ENCODE data around the gene ARL8A.

The ARL8A gene

DNA sequence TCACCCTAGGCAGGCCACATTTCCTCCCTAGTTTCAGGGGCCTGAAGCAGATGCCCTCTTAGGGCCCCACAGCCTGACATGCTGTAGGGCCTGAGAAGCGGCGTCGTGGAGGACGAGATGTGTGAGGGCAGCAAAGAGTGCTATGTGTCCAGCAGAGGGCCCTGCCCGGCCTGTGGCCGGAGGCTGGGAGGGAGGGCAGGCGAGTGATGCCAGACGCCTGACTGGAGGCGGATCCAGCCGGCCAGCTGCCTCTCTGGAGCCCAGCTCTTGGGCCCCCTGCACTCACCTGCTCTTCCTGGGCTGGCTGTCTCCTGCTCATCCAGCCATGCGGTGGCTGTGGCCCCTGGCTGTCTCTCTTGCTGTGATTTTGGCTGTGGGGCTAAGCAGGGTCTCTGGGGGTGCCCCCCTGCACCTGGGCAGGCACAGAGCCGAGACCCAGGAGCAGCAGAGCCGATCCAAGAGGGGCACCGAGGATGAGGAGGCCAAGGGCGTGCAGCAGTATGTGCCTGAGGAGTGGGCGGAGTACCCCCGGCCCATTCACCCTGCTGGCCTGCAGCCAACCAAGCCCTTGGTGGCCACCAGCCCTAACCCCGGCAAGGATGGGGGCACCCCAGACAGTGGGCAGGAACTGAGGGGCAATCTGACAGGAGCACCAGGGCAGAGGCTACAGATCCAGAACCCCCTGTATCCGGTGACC is 21.8 kb downstream of the ARL8A start, which contains the start of gene GPR37L1:
TSS of gene GPR37L1 (plus strand) at position 279 of the 697 bp plus-strand sequence. CDS start at position 326, 47 bp downstream.
- in situ Hi-C loops (cut with MboI; ENCODE audit: low sequenced_read_pairs): loop anchor here (25.0 kb wide), 1 partner anchor 110 kb away; the partner anchor contains the start of gene ELF3

DNA sequence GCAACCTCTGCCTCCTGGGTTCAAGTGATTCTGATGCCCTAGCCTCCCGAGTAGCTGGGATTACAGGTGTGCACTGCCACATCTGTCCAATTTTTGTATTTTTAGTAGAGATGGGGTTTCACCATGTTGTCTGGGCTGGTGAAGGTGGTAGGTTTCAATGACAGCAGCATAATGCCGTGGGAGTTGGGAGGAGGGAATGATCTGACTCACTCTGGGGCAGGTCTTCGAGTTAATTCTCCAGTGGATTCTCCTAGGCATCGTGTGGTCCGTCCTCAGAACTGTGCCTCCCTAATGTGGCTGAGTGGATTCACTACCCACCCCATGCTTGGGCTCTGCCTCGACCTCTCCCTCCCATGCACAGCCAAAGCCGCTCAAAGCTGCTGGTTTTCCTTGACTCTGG is 23.5 kb downstream of the ARL8A start:
- in situ Hi-C loops (cut with MboI; ENCODE audit: low sequenced_read_pairs): loop anchor here (25.0 kb wide), 1 partner anchor 109 kb away; the partner anchor contains the start of gene ELF3

DNA sequence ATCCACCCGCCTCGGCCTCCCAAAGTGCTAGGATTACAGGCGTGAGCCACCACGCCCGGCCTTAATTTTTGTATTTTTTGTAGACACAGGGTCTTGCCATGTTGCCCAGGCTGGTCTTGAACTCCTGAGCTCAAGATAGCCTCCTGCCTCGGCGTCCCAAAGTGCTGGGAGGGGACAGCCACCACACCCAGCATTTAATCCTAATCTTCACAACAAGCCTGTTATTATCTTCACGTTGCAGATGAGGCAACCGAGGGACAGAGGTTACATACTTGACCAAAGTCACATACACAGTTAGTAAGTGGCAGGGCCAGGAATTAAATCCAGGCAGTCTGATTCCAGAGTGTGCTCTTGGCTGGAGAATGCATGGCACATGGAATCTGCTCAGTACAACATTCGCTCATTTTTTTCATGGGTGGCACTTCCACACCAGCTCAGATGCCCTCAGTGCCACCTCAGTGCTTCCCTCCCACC is 26.6 kb downstream of the ARL8A start:
- in situ Hi-C loops (cut with MboI; ENCODE audit: low sequenced_read_pairs): loop anchor here (25.0 kb wide), 1 partner anchor 106 kb away; the partner anchor contains the start of gene ELF3

DNA sequence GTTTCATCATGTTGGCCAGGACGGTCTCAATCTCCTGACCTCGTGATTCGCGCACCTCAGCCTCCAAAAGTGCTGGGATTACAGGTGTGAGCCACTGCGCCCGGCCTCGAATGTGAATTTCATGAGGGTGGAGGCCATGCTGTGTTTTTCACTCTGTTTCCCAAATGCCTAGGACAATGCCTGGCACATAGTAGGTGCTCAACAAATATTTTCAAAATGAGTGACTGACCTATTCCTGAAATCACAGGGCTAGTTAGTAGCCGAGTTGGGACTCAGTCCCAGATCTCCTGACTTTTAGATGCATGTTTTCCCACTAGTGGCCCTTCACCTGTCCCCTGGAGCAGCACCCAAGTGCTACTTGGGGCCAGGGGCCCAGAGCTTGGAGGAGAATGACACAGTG is 28.2 kb downstream of the ARL8A start:
- in situ Hi-C loops (cut with MboI; ENCODE audit: low sequenced_read_pairs): loop anchor here (25.0 kb wide), 1 partner anchor 104 kb away; the partner anchor contains the start of gene ELF3

DNA sequence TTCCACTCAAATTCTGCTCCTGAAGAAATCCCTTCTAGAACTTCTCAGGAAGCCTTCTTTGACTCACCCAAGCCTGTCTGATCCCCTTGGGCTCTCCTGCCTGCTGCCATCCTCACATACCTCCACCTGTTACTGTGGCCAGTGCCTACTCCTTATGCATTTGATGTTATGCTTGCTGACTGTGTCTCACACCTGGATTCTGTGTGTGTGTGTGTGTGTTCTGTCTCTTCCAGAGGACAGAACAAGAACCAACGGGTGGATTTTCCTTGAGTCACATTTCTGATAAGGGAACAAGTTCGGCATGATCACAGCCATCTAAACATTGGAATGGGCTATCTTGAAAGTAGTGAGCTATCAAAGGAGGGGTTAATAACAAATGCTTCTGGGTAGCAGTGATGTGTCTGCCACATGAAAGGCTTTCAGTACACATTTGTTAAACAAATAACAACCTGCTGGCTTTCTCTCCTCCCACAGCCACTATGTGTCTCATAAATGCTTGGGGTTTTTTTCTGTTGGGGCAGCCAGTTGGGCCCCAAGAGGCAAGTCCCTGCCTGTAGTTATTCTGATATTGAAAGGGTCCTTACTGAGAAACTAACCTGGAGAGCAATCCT is 30.7 kb downstream of the ARL8A start:
- in situ Hi-C loops (cut with MboI; ENCODE audit: low sequenced_read_pairs): loop anchor here (25.0 kb wide), 1 partner anchor 101 kb away; the partner anchor contains the start of gene ELF3

DNA sequence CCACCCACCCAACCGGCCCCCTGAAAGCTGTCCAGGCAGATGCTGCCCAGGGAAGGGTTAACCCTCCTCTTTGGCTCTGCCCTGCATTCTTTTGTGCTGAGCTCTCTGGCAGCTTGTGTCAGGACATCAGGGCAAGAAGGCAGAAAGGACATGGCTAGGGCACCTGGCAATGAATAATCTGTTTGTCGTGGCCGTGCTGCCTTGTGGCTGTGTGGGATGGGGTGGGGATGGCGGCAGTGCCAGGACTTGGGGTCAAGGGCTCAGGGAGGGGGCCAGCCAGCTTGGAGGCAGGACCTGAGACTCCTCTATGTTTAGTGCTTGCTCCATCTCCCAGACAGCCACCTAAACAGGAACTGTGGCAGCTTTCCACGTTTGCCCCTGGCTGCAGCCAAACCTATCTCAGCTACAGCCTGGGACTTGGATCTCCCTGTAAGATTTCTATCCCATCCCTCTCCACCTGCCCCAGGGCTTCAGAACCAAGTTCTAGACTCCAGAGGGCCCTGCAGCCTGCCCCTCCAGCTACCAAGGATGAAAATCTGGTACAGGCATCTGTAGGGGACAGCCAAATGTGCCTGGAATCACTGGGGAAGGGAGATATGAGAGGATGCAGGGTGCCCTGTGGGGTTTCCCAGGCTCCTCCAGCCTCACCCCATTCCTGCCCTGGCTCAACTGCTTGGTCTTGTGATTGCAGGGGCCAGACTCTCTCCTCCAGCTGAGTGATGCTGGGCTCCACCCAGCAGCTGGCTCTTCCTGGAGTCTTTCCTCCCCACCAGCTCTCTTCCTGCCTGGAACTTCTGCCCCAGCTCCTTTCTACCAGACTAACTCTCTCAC is 31.5 kb downstream of the ARL8A start:
- in situ Hi-C loops (cut with MboI; ENCODE audit: low sequenced_read_pairs): loop anchor here (25.0 kb wide), 1 partner anchor 101 kb away; the partner anchor contains the start of gene ELF3

DNA sequence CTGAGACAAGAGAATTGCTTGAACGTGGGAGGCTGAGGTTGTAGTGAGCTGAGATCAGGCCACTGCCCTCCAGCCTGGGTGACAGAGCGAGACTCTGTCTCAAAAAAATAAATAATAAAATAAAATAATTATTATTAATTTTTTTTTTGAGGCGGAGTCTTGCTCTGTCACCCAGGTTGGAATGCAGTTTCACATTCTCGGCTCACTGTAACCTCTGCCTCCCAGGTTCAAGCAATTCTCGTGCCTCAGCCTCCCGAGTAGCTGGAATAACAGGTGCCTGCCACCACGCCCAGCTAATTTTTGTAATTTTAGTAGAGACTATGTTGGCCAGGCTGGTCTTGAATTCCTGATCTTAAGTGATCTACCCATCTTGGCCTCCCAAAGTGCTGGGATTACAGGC is 32.9 kb downstream of the ARL8A start:
- in situ Hi-C loops (cut with MboI; ENCODE audit: low sequenced_read_pairs): loop anchor here (25.0 kb wide), 1 partner anchor 99 kb away; the partner anchor contains the start of gene ELF3

DNA sequence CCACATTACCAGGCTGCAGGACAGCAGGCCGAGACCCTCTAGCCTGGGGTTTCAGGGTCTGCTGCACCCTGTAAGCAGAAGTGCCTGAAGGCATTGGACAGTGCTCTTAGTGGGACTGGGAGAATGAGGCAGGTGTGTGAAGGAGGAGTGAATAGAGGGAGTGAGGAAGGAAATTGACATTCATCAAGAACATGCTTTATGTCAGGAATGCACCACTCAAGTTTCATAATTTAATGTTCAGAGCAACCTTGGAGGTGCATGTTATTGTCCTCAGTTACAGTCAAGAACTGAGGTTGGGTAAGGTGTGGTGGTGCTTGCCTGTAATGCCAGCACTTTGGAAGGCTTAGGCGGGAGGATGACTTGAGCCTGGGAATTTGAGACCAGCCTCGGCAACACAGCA is 33.6 kb downstream of the ARL8A start:
- in situ Hi-C loops (cut with MboI; ENCODE audit: low sequenced_read_pairs): loop anchor here (25.0 kb wide), 1 partner anchor 99 kb away; the partner anchor contains the start of gene ELF3

DNA sequence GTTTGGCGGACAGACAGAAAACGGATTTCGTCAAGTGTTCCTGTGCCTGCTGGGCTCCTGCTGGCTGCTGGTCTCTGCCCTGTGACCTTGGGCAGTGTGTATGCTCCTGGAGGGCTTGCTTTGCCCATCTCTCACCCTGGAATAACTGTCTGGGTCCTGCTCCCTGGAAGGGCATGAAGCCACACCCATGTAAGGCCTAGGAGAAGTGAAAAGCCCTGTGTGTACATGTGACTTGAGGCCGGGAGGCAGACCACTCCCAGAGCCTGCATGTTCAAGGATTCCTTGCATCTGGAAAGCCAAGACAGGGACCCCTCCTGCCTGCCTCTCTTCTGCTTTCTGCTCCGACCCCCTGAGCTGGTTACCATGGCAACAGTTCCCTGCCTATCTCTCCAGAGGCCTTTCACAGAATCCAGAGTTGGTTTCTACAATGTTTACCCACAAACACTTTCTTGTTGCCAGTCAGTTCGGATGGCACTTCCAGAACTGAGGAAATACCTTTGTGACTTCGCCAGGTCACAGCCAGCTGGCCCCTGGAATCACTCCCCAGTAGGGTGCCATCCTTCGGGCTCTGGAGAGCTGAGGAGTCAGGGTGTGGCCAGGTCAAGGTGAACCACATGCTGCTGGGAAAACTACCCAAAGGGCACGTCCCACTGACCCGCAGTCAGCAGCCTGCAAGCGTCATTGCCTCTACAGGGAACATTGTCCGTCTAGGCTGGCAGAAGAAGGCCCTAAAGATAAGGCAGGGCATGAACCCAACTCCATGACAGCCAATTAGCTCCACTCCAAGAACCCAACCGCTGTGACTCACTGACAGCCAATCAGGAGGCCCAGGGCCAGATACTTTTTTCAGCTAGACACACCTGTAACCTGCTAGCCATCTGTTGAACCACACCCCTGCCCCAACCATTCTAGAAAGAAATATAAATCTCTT is 36.5 kb downstream of the ARL8A start:
- in situ Hi-C loops (cut with MboI; ENCODE audit: low sequenced_read_pairs): loop anchor here (25.0 kb wide), 1 partner anchor 96 kb away; the partner anchor contains the start of gene ELF3

DNA sequence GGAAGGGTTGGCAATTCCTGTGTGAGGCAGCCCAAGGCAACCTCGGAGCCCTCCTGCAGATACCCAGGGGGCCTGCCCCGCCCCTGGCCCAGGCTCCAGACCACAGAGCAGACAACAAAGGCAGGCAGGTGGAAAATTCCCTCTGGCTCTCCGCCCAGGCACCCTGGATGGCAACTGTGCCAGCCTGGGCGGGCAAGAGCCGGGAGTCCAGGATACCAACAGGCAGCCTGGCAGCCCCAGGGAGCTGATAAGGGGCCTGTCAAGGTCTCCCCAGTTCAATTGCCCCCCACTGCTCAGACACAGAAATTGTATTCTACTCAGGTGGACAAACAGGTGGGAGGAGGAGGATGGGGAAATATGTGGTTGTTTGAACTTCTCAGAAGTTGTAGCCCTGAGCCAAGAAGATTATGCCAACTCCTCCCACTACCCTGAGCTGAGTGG is 37.2 kb downstream of the ARL8A start:
- in situ Hi-C loops (cut with MboI; ENCODE audit: low sequenced_read_pairs): loop anchor here (25.0 kb wide), 1 partner anchor 95 kb away; the partner anchor contains the start of gene ELF3

DNA sequence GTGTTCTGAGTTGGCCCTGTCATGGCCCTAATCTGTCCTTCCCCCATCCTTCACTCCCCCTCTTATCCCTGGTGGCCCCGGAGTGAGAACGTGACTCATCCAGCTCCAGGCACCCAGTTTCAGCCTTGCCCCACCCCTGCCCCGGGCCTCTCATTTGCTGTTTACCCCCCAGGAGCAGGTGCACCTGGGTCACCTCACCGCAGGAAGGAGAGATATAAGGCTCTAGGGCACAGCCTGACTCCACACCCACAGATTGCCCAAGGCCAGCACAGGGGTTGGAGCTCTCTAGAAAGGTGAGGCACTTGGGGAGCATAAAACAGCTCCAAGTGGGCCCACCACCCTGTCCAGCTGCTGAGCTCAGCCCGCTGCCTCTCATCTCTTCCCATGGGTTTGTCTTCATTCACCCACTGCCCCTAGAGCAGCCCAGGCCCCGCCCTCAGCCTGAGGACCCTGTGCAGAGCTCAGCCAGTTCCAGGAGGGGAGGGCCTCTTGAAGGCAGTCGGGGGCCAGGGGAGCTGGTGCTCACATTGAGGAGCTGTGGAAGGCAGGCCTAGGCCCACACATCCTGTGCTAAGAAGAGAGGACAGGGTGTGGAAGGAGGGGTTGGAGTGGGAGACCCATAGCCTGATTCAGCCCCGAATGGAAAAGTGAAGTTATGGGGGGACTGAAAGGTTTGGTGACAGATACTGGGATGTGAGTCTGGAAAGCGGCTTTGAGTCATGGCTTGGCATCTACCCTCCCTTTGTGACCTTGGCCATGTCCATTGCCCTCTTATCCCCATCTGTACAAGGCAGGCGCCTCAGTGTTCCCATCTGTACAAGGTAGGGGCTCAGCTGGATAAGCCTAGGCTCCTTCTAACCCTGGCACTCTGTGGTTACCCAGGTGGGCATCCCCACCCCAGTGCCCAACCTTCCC is 37.9 kb downstream of the ARL8A start:
- in situ Hi-C loops (cut with MboI; ENCODE audit: low sequenced_read_pairs): loop anchor here (25.0 kb wide), 1 partner anchor 94 kb away; the partner anchor contains the start of gene ELF3

DNA sequence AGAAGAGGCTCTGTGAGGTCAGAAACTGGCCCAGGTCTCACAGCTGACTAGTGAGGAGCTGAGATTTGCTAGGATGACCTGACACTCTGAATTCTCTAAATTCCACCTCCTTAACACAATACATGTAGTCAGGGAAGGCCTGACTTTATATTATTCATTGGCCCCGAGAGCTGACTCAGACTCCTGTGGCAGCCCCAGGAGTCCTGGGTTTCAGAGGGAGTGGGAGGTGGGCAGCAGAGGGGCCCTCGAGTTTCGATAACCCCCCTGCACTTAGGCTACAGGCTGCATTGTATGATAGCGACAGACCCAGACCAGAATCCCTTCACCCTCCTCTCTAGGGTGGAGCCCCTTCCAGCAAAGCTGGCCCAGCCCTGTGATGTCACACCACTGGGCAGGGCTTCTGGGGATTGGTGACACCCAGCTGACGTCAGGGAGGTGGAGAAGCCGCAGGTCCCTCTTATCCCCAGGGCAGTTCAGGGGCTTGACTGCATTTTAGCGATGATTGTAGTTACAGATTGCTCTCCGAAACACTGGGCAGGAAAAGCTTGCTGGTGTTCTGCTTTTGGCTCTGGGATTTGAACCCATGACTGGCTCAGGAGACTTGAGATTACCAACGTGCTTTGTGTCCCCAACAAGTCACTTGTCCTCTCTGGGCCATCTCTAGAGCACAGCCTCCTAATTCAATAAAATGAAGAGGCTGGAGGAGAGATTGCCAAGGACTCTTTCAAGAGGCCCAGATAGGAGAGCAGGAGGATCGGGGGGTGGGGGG is 38.8 kb downstream of the ARL8A start:
- in situ Hi-C loops (cut with MboI; ENCODE audit: low sequenced_read_pairs): loop anchor here (25.0 kb wide), 1 partner anchor 93 kb away; the partner anchor contains the start of gene ELF3

DNA sequence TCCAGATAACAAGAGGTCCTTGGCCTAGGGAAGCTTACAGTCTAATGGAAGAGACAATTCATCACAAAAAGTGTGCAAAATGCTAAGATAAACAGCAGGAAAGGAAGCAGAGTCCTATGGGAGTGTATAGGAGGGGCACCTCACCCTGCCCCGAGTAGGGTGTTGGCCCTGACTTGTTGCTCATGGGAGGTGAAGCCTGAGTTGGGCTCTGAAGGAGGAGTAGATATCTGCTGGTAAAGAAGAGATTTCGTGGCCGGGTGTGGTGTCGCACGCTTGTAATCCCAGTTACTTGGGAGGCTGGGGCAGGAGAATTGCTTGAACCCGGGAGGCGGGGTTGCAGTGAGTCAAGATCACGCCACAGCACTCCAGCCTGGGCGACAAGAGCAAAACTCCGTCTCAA is 40.5 kb downstream of the ARL8A start:
- in situ Hi-C loops (cut with MboI; ENCODE audit: low sequenced_read_pairs): loop anchor here (25.0 kb wide), 1 partner anchor 92 kb away; the partner anchor contains the start of gene ELF3

DNA sequence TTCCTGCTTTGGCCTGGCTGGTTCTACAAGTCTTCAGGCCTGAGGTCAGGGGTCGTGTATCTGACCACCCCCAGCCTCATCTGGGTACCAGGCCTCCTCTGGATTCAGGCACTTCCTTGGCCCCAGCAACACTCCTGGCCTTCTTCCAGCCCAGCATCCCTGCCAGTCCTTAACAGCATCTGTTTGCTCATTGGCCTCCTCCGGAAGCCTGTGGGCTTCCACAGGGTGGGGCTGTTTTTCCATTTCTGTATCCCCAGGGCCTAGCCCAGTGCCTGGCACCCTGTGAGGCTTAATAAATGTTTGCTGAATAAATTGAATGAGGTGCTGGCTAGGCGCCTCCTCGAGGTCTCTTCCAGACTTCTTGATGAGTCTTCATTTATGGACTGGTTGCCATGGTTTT is 43.4 kb downstream of the ARL8A start:
- in situ Hi-C loops (cut with MboI; ENCODE audit: low sequenced_read_pairs): loop anchor here (25.0 kb wide), 1 partner anchor 89 kb away; the partner anchor contains the start of gene ELF3

DNA sequence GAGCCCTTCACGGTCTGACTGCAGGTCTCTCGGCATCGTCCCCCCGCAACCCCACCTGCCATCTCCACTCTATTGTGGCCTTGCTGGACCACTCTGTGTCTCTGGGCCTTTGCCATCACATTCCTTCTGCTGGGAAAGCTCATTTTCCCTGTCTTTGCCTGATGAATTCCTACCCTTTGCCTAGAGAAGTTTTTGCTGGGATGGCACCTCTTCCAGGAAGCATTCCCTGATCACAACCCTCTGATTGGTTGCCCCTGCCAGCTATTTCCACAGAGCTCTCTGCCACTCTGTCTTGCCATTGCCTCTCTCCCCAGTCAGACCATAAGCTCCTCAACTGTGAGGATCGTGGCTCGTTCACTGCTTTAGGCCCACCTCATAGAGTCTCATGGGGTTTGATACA is 50.7 kb downstream of the ARL8A start:
- in situ Hi-C loops (cut with MboI; ENCODE audit: low sequenced_read_pairs): no loop called here

DNA sequence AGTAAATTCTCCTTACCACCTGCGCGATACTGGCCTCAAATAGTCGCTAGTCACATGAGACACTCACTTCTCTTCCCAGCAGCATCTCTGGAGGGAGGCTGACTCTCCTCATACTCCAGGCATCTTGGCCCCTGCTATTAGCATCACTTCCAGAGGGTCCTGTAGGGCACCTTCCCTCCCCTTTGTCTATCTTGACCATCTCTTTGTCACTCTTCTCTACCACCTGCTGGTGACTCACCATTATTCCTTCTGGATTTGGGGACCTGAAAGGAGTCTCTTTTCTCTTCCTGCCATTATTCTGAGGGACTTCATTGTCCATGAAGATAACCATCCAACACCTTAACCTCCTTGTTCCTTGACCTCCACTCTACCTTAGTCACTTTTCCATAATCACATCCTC is 53.5 kb downstream of the ARL8A start:
- in situ Hi-C loops (cut with MboI; ENCODE audit: low sequenced_read_pairs): no loop called here

DNA sequence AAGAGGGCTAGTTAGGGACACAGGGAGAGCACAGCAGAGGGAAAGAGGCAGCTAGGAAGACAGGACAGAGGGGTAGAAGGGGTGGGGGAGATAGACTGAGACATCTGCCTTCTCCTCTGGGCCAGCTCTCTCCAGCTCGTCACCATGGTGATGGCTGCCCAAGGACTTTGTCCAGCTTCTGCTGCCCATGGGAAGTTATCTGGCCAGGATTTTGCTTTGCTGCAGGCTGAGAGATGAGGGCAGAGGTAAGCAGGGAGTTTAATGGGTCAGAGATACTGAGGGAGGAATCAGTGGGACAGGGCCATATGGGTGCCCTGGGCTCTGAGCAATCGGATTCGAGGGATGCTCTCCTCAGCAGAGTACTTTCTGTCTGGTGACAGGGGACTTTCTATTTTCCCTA is 56.3 kb downstream of the ARL8A start:
- in situ Hi-C loops (cut with MboI; ENCODE audit: low sequenced_read_pairs): no loop called here

All from hTERT RPE-1 (cell line).